Activated T-helper 1 cell treated with anti-CD3 and anti-CD28 coated beads, Interleukin-2, amount 50 U/mL, for 16 hours (primary cell): ENCODE measurements around the gene CNMD.
"Not testable (repeated sequence)": the region's sequence is repeated elsewhere in the genome, so short reads cannot be mapped to it uniquely, and the experiment has no call there.

Source experiments
- DNase-seq, 2 donors: peaks; one replicate each; pipeline ENCODE4 v3.0.0-alpha.2; 2020; ENCODE audit warnings: low read depth in 1 of 2, low spot score in 1 of 2

The CNMD gene

GRCh38 chr13:52695856-52696255 lies 43.8 kb downstream of the CNMD start:
- no peak for DNase-seq

GRCh38 chr13:52686376-52686775 lies 53.2 kb downstream of the CNMD start:
- no peak for DNase-seq

GRCh38 chr13:52685806-52686205 lies 53.8 kb downstream of the CNMD start:
- not testable (repeated sequence) for DNase-seq

GRCh38 chr13:52677823-52678222 lies 61.8 kb downstream of the CNMD start:
- no peak for DNase-seq

GRCh38 chr13:52673465-52673864 lies 66.2 kb downstream of the CNMD start:
- DNase-seq, result no peak

GRCh38 chr13:52670726-52671125 lies 68.9 kb downstream of the CNMD start:
- no peak for DNase-seq

- DNase-seq, result no peak
Observed at GRCh38 chr13:52669677-52670076, 69.9 kb downstream of the CNMD start.

GRCh38 chr13:52665325-52665724 lies 74.3 kb downstream of the CNMD start:
- DNase-seq, result no peak

- DNase-seq, result no peak
Observed at GRCh38 chr13:52664272-52664671, 75.3 kb downstream of the CNMD start.

- DNase-seq, result no peak
Observed at GRCh38 chr13:52659340-52659739, 80.3 kb downstream of the CNMD start.
